Neural progenitor cell (in vitro differentiated cells): Measurements from ENCODE around the gene SFMBT1. TPM values are rescaled to one million over a fixed set of nuclear protein-coding genes. Genes with fewer than 3 reads are reported as not detected.
A peak's percentile ranks its signal among the peaks of the same experiment; 100 is the strongest.

Experiments
- DNase-seq: peaks from one replicate; pipeline ENCODE4 v3.0.0-alpha.2; 2016; ENCODE audit warnings: low spot score
- H2AFZ ChIP-seq: fragments of 200-600 bp; sonication (generic); replicated peaks from 2 replicates; pipeline ENCODE4 v1.6.1; 2016; ENCODE audit warnings: antibody characterized with exemption
- H3F3A ChIP-seq: fragments of 200-600 bp; sonication (generic); 2 replicates; pipeline ENCODE4 v1.6.1; 2016; ENCODE audit warnings: antibody characterized with exemption, low read depth
- H3K27ac ChIP-seq: fragments of 200-600 bp; sonication (generic); 2 replicates; pipeline ENCODE4 v1.5.1; 2016; ENCODE audit warnings: mild to moderate bottlenecking
- H3K27me3 ChIP-seq: fragments of 200-600 bp; sonication (generic); 2 replicates; pipeline ENCODE4 v1.6.1; 2016; ENCODE audit warnings: mild to moderate bottlenecking, moderate library complexity
- H3K36me3 ChIP-seq: fragments of 200-600 bp; sonication (generic); 2 replicates; pipeline ENCODE4 v1.5.1; 2016
- H3K4me1 ChIP-seq: fragments of 200-600 bp; sonication (generic); 2 replicates; pipeline ENCODE4 v1.6.1; 2016; ENCODE audit warnings: mixed run types
- H3K4me2 ChIP-seq: fragments of 200-600 bp; sonication (generic); 2 replicates; pipeline ENCODE4 v1.6.1; 2016
- H3K4me3 ChIP-seq: fragments of 200-600 bp; sonication (generic); 2 replicates; pipeline ENCODE4 v1.5.1; 2016
- H3K79me2 ChIP-seq: fragments of 200-600 bp; sonication (generic); 2 replicates; pipeline ENCODE4 v1.6.1; 2016; ENCODE audit warnings: low read depth
- H3K9ac ChIP-seq: fragments of 200-600 bp; sonication (generic); 2 replicates; pipeline ENCODE4 v1.6.1; 2016
- H3K9me3 ChIP-seq: fragments of 200-600 bp; sonication (generic); 2 replicates; pipeline ENCODE4 v1.5.1; 2016; ENCODE audit warnings: low read depth
- H4K20me1 ChIP-seq: fragments of 200-600 bp; sonication (generic); 2 replicates; pipeline ENCODE4 v1.6.1; 2016; ENCODE audit warnings: low read depth
- H3K27ac Mint-ChIP-seq: 3 replicates; pipeline ENCODE4 v1.8.0; 2021; ENCODE audit warnings: mixed read lengths
- H3K27me3 Mint-ChIP-seq: 2 replicates; pipeline ENCODE4 v1.8.0; 2022; ENCODE audit warnings: low read depth, mild to moderate bottlenecking, inconsistent platforms, moderate library complexity, mixed read lengths; ENCODE audit not compliant: insufficient read depth
- H3K36me3 Mint-ChIP-seq: 3 replicates; pipeline ENCODE4 v1.8.0; 2021; ENCODE audit warnings: mixed read lengths
- H3K4me1 Mint-ChIP-seq: 3 replicates; pipeline ENCODE4 v1.8.0; 2021; ENCODE audit warnings: mixed read lengths
- H3K4me3 Mint-ChIP-seq: 3 replicates; pipeline ENCODE4 v1.8.0; 2021; ENCODE audit warnings: mild to moderate bottlenecking, moderate library complexity, mixed read lengths
- H3K9me3 Mint-ChIP-seq: 3 replicates; pipeline ENCODE4 v1.8.0; 2020; ENCODE audit warnings: mixed read lengths
- EZH2 ChIP-seq: fragments of 200-600 bp; sonication (generic); IDR thresholded peaks from 2 replicates; pipeline ENCODE4 v1.6.1; 2017; ENCODE audit warnings: antibody characterized with exemption, mild to moderate bottlenecking, moderate library complexity
- EZH2phosphoT487 ChIP-seq: fragments of 200-600 bp; sonication (generic); IDR thresholded peaks from 2 replicates; pipeline ENCODE4 v1.6.1; 2017; ENCODE audit warnings: antibody characterized with exemption
- total RNA-seq: library from RNA; depleted of rRNA; stranded (reverse); fragments of >200 nt; gene quantifications from 2 replicates; pipeline ENCODE4 v1.2.3, GENCODE V29; 2015; ENCODE audit warnings: low replicate concordance
- TF ChIP-seq, protein P1 (sequence below): fragments of 200-600 bp; sonication (generic); IDR thresholded peaks from 2 replicates; pipeline ENCODE4 v1.5.1; 2017; ENCODE audit warnings: antibody characterized with exemption, mild to moderate bottlenecking

The SFMBT1 gene
- total RNA-seq, 1 donor from 2014 or later = 18.5 TPM

DNA sequence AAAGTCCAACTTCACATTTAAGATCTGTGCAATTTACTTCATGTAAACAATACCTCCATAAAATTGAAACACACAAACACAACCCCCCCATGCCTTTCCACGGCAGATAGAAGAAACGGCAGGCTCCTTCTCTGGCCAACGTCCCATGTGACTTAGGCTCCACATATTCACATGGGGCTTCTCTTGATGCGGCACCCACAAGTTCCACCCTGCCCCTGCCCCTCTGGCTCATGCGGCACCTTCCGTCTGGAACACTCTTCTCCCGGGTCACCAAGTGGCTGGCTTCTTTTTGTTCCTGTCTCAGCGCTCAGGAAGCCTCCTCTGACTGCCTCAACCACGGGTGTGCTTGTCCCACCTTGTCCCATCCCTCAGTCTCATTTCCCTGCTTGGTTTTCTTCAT lies 174.1 kb downstream of the SFMBT1 start:
- H3K9ac ChIP-seq = no peak overlapping the region
- H4K20me1 ChIP-seq = peaks cover 3% of the 10 kb centered on the region
- H3K36me3 ChIP-seq = no peaks in the 10 kb centered on the region
- no peaks in the 10 kb centered on the region for H3K27me3 ChIP-seq
- H3K4me2 ChIP-seq = no peak overlapping the region
- H3K9me3 ChIP-seq = no peaks in the 10 kb centered on the region
- Mint-ChIP-seq H3K36me3 (no peaks in the 10 kb centered on the region), H3K27me3 (peaks cover 4% of the 10 kb centered on the region), H3K4me1 (peaks cover 5% of the 10 kb centered on the region), H3K27ac (peak overlapping the region; percentile 25), H3K9me3 (no peaks in the 10 kb centered on the region), H3K4me3 (no peak overlapping the region)
- DNase-seq = no peak
- TF ChIP-seq EZH2 = no peak
- TF ChIP-seq, protein P1, sequence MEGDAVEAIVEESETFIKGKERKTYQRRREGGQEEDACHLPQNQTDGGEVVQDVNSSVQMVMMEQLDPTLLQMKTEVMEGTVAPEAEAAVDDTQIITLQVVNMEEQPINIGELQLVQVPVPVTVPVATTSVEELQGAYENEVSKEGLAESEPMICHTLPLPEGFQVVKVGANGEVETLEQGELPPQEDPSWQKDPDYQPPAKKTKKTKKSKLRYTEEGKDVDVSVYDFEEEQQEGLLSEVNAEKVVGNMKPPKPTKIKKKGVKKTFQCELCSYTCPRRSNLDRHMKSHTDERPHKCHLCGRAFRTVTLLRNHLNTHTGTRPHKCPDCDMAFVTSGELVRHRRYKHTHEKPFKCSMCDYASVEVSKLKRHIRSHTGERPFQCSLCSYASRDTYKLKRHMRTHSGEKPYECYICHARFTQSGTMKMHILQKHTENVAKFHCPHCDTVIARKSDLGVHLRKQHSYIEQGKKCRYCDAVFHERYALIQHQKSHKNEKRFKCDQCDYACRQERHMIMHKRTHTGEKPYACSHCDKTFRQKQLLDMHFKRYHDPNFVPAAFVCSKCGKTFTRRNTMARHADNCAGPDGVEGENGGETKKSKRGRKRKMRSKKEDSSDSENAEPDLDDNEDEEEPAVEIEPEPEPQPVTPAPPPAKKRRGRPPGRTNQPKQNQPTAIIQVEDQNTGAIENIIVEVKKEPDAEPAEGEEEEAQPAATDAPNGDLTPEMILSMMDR = no peak
- TF ChIP-seq EZH2phosphoT487 = no peak
- no peaks in the 10 kb centered on the region for H3F3A ChIP-seq
- peaks cover 4% of the 10 kb centered on the region for H3K79me2 ChIP-seq
- peaks cover 6% of the 10 kb centered on the region for H3K4me1 ChIP-seq
- H3K4me3 ChIP-seq = no peak overlapping the region
- no peak overlapping the region for H2AFZ ChIP-seq
- H3K27ac ChIP-seq = no peak overlapping the region

GRCh38 chr3:52870471-52870870 lies 175.4 kb downstream of the SFMBT1 start:
- no peak overlapping the region for H3K4me2 ChIP-seq
- H4K20me1 ChIP-seq = no peaks in the 10 kb centered on the region
- no peak for DNase-seq
- TF ChIP-seq, protein P1 = no peak
- TF ChIP-seq EZH2 (no peak), EZH2phosphoT487 (no peak)
- Mint-ChIP-seq H3K27ac (no peak overlapping the region), H3K4me1 (peaks cover 4% of the 10 kb centered on the region), H3K36me3 (peaks cover 2% of the 10 kb centered on the region), H3K4me3 (no peak overlapping the region), H3K27me3 (peaks cover 4% of the 10 kb centered on the region), H3K9me3 (peaks cover 5% of the 10 kb centered on the region)
- H2AFZ ChIP-seq = no peak overlapping the region
- H3K27ac ChIP-seq = no peak overlapping the region
- no peaks in the 10 kb centered on the region for H3F3A ChIP-seq
- no peak overlapping the region for H3K9ac ChIP-seq
- no peaks in the 10 kb centered on the region for H3K9me3 ChIP-seq
- H3K79me2 ChIP-seq = peaks cover 4% of the 10 kb centered on the region
- H3K36me3 ChIP-seq = no peaks in the 10 kb centered on the region
- peaks cover 6% of the 10 kb centered on the region for H3K4me1 ChIP-seq
- no peaks in the 10 kb centered on the region for H3K27me3 ChIP-seq
- no peak overlapping the region for H3K4me3 ChIP-seq

DNA sequence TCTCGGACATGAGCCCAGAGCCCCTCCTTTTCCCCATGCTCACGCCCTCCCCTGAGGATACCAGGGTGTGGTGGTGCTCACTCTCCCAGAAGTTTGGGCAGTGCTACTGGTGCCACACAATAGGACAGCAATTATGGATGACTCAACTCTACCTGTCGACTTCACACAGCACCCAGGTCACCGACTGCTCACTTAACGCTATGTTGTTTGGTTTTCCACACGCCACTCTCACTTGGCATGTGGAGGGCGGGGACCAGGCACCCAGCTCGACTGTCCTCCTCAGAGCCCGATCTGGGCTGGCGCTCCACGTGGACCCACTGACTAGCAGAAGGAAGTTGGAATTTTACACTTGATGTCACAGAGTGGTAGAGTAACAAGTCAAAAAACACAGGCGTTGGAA lies 179.4 kb downstream of the SFMBT1 start:
- Histone ChIP-seq H3K9me3 (no peaks in the 10 kb centered on the region), H2AFZ (no peak overlapping the region), H3K27me3 (no peaks in the 10 kb centered on the region), H3K27ac (no peak overlapping the region), H4K20me1 (no peaks in the 10 kb centered on the region), H3K36me3 (no peaks in the 10 kb centered on the region), H3F3A (no peaks in the 10 kb centered on the region), H3K9ac (no peak overlapping the region), H3K79me2 (no peaks in the 10 kb centered on the region), H3K4me3 (no peak overlapping the region), H3K4me2 (no peak overlapping the region), H3K4me1 (no peaks in the 10 kb centered on the region)
- H3K27me3 Mint-ChIP-seq = peaks cover 2% of the 10 kb centered on the region
- peaks cover 15% of the 10 kb centered on the region for H3K36me3 Mint-ChIP-seq
- DNase-seq = no peak
- peaks cover 14% of the 10 kb centered on the region for H3K9me3 Mint-ChIP-seq
- no peaks in the 10 kb centered on the region for H3K4me1 Mint-ChIP-seq
- no peak overlapping the region for H3K4me3 Mint-ChIP-seq
- TF ChIP-seq EZH2phosphoT487 (no peak), EZH2 (no peak)
- TF ChIP-seq, protein P1 = no peak
- no peak overlapping the region for H3K27ac Mint-ChIP-seq
